Measurements from ENCODE around the gene MTMR11. TPM values are rescaled to one million over a fixed set of nuclear protein-coding genes. Genes with fewer than 3 reads are reported as not detected.

The MTMR11 gene
- total and polyA plus RNA-seq, 10 of the 15 experiments (the other 5 are each of a cell fraction or from before 2014, with no cell fraction given), result 0.35 to 1.1 (median 0.73) TPM

DNA sequence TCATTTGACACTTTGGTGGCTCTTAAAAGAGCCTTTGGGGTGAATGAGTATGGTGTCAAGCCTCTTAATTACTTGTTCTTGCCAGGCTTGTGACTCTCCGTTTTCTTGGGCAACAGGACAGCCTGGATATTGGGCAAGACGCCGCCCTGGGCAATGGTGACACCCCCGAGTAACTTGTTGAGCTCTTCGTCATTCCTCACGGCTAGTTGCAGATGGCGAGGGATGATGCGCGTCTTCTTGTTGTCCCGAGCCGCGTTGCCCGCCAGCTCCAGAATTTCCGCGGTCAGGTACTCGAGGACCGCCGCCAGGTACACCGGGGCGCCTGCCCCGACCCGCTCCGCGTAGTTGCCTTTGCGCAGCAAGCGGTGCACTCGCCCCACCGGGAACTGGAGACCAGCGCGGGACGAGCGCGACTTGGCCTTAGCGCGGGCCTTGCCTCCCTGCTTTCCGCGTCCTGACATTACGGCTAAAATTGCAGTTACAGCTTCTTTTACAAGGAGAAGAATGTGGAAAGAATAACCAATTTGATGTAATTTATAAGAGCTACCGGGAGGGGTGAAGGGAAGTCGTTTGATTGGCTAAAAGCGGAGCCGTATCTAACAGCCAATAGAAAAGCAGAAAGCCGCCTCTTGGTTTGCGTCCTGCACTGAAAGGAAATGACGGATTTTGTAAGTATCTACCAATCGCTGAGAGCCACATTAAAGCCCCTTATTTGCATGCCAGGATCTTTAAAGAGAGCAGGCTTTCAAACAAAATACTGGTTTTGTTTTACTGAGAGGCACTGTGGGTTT lies 49.0 kb downstream of the MTMR11 start (continued):
- TF ChIP-seq, protein P1, sequence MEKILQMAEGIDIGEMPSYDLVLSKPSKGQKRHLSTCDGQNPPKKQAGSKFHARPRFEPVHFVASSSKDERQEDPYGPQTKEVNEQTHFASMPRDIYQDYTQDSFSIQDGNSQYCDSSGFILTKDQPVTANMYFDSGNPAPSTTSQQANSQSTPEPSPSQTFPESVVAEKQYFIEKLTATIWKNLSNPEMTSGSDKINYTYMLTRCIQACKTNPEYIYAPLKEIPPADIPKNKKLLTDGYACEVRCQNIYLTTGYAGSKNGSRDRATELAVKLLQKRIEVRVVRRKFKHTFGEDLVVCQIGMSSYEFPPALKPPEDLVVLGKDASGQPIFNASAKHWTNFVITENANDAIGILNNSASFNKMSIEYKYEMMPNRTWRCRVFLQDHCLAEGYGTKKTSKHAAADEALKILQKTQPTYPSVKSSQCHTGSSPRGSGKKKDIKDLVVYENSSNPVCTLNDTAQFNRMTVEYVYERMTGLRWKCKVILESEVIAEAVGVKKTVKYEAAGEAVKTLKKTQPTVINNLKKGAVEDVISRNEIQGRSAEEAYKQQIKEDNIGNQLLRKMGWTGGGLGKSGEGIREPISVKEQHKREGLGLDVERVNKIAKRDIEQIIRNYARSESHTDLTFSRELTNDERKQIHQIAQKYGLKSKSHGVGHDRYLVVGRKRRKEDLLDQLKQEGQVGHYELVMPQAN (conservative IDR thresholded peaks at IDR 0.05), result peak; percentile 64
- TF ChIP-seq TBL1XR1 (IDR thresholded peaks at IDR 0.05; ENCODE audit: low read depth, low read length), result no peak
- TF ChIP-seq PAX8 (IDR thresholded peaks at IDR 0.05), result no peak
- TF ChIP-seq, protein P2, sequence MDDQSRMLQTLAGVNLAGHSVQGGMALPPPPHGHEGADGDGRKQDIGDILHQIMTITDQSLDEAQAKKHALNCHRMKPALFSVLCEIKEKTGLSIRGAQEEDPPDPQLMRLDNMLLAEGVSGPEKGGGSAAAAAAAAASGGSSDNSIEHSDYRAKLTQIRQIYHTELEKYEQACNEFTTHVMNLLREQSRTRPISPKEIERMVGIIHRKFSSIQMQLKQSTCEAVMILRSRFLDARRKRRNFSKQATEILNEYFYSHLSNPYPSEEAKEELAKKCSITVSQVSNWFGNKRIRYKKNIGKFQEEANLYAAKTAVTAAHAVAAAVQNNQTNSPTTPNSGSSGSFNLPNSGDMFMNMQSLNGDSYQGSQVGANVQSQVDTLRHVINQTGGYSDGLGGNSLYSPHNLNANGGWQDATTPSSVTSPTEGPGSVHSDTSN (IDR thresholded peaks at IDR 0.05; ENCODE audit: insufficient replicate concordance, low read depth, low read length), result no peak
- TF ChIP-seq CHD1 (IDR thresholded peaks at IDR 0.05; ENCODE audit: low read depth, low read length), result no peak
- TF ChIP-seq, protein P3, sequence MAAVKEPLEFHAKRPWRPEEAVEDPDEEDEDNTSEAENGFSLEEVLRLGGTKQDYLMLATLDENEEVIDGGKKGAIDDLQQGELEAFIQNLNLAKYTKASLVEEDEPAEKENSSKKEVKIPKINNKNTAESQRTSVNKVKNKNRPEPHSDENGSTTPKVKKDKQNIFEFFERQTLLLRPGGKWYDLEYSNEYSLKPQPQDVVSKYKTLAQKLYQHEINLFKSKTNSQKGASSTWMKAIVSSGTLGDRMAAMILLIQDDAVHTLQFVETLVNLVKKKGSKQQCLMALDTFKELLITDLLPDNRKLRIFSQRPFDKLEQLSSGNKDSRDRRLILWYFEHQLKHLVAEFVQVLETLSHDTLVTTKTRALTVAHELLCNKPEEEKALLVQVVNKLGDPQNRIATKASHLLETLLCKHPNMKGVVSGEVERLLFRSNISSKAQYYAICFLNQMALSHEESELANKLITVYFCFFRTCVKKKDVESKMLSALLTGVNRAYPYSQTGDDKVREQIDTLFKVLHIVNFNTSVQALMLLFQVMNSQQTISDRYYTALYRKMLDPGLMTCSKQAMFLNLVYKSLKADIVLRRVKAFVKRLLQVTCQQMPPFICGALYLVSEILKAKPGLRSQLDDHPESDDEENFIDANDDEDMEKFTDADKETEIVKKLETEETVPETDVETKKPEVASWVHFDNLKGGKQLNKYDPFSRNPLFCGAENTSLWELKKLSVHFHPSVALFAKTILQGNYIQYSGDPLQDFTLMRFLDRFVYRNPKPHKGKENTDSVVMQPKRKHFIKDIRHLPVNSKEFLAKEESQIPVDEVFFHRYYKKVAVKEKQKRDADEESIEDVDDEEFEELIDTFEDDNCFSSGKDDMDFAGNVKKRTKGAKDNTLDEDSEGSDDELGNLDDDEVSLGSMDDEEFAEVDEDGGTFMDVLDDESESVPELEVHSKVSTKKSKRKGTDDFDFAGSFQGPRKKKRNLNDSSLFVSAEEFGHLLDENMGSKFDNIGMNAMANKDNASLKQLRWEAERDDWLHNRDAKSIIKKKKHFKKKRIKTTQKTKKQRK (IDR thresholded peaks at IDR 0.05; ENCODE audit: low read depth, low read length), result no peak
- TF ChIP-seq RAD51 (IDR thresholded peaks at IDR 0.05), result no peak
- 0 out of 2 replicates have a peak, but pooled peaks have one; percentile 16 for TF ChIP-seq NR2F1 (conservative IDR thresholded peaks at IDR 0.05)
- peak; percentile 43; the same call in 1 of the 2 replicates for TF ChIP-seq RB1 (IDR thresholded peaks at IDR 0.05; ENCODE audit: borderline replicate concordance)

All from GM12878 (cell line).